Measurements from ENCODE around the gene BCL6. TPM values are rescaled to one million over a fixed set of nuclear protein-coding genes. Genes with fewer than 3 reads are reported as not detected.

BCL6 gene
- total and polyA plus RNA-seq, 2 of the 8 experiments (the other 6 are each of a cell fraction or from before 2014, with no cell fraction given) = 5.7 to 10.4 TPM

DNA sequence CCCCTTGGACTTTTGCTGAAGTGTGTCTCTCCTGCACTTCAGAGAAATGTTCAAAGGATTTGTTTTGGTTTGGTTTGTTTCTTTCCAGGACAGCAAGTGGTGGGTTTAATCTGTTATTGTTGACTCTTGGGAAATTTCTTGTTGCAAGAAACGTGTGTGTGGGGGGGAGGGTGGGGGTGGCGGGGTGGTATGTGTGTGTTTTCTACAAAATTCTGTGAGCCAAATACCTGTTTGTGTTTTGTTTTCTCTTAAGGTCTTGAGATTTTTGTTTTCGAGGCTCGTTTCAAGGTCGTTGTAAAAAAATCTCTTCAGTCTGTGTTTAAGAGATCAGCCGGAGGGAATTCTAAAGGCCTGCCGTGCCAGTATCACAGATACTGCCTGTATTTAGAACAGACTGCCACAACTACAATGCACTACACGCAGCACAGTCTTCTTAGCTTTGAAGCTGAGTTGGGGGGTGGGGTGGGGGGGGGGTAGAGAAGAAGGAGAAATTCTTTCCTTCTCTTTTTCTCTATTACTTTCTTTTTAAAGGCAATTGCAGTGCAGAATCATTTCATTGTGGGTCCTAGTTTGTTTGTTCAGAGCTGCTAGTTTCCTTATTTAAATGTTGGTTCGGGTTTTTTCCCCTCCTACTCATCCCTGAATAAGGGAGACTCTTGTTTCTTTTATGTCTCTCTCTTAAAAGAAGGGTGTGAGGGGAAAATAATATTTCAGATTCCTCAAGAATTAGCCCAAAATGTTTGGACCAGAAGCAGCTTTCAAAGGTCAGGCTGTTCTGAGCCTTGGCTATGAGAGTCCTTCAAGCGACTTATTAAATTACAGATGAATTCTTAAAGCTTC, 1.4 kb upstream of the BCL6 start:
- Histone ChIP-seq H3K79me2 (ENCODE audit: control insufficient read depth in 1 of 2, insufficient read depth in 2 of 2, low read length in 2 of 2) (peaks cover 0 to 12% of the 10 kb centered on the region in 2 experiments; a peak in 1 of 4 replicates), H2BK15ac (ENCODE audit: low read length) (no peak overlapping the region), H3K4me1 (replicated peaks in 1 of 4; ENCODE audit: control insufficient read depth in 3 of 4, insufficient read depth in 4 of 4, low read length in 3 of 4) (peaks cover 7 to 22% (median 17%) of the 10 kb centered on the region in 4 experiments; a peak in 6 of 7 replicates), H3K9me3 (ENCODE audit: insufficient read depth in 2 of 2, low read depth in 1 of 2, low read length in 1 of 2) (no peaks in the 10 kb centered on the region), H3K27ac (ENCODE audit: low read depth, low read length) (no peak overlapping the region), H3K56ac (replicated peaks; ENCODE audit: insufficient read length, low read depth, low read length) (no peak overlapping the region), H2AFZ (ENCODE audit: low read length) (no peak overlapping the region), H3K23ac (ENCODE audit: insufficient read length) (no peak overlapping the region), H3K4me3 (ENCODE audit: extremely low read depth in 1 of 4, insufficient read depth in 2 of 4, low read depth in 3 of 4, low read length in 4 of 4) (peak overlapping the region; percentile 42 to 91 (median 84); a peak in 5 of 8 replicates), H3K79me1 (ENCODE audit: low read depth, low read length) (no peaks in the 10 kb centered on the region), H4K91ac (replicated peaks; ENCODE audit: insufficient read length, low read length) (no peak overlapping the region), H2BK120ac (replicated peaks; ENCODE audit: low read depth, low read length) (no peak overlapping the region), H2BK12ac (ENCODE audit: low read depth, low read length) (peak overlapping the region; percentile 6; the same call in 1 of the 2 replicates), H3K9ac (replicated peaks in 1 of 4; ENCODE audit: extremely low read depth in 1 of 4, low read depth in 3 of 4, low read length in 3 of 4) (peak overlapping the region in 1 of 4 experiments; percentile 98; a peak in 2 of 7 replicates), H4K20me1 (replicated peaks in 1 of 2; ENCODE audit: control insufficient read depth in 1 of 2, insufficient read depth in 2 of 2, low read length in 2 of 2) (no peaks in the 10 kb centered on the region), H3K36me3 (ENCODE audit: control insufficient read depth in 2 of 4, insufficient read depth in 4 of 4, low read length in 3 of 4) (no peaks in the 10 kb centered on the region), H2AK5ac (ENCODE audit: low read depth, low read length) (no peak overlapping the region), H3K23me2 (ENCODE audit: low read depth, low read length) (peaks cover 12% of the 10 kb centered on the region), H3K14ac (ENCODE audit: insufficient read length) (no peak overlapping the region), H4K5ac (ENCODE audit: insufficient read length, low read depth, low read length) (no peak overlapping the region), H3K18ac (ENCODE audit: extremely low read depth, low read length) (no peak overlapping the region), H2BK20ac (ENCODE audit: low read length) (no peak overlapping the region), H3K4me2 (ENCODE audit: insufficient read depth in 1 of 2, low read depth in 2 of 2, low read length in 2 of 2) (peak overlapping the region; percentile 86 to 90), H2BK5ac (ENCODE audit: low read depth, low read length) (no peak overlapping the region), H4K8ac (ENCODE audit: extremely low read depth, insufficient read depth, low read length) (no peak overlapping the region), H3K4ac (replicated peaks; ENCODE audit: insufficient read length, low read depth, low read length) (no peak overlapping the region), H3K27me3 (replicated peaks in 1 of 4; ENCODE audit: control insufficient read depth in 3 of 4, extremely low read depth in 1 of 4, insufficient read depth in 3 of 4, low read length in 3 of 4) (peaks cover 0 to 4% (median under 1%) of the 10 kb centered on the region in 4 experiments; a peak in 3 of 7 replicates)
- no peak for DNase-seq (ENCODE audit: low read depth in 1 of 2, low spot score in 2 of 2)
- WGBS, 2 experiments (ENCODE audit: extremely low coverage in 1 of 2, insufficient coverage in 1 of 2, insufficient read length in 1 of 2, insufficient replicate concordance in 2 of 2, low coverage in 1 of 2, low lambda C conversion rate in 2 of 2, missing lambda C conversion rate in 1 of 2) = 26% methylated on average over 9 of the region's 10 CpGs; no CpG with 5 or more reads in 1 of the 2 experiments
- TF ChIP-seq KDM4A (IDR thresholded peaks at IDR 0.05; ENCODE audit: low read depth, low read length, severe bottlenecking) (no peak), TAF1 (IDR thresholded peaks at IDR 0.05; ENCODE audit: low read depth, low read length) (0 out of 2 replicates have a peak, but pooled peaks have one; percentile 27)
- no peak for FAIRE-seq
- CTCF ChIA-PET (ENCODE audit: partially characterized antibody) = interaction anchor here (0.6 to 2.3 kb wide), 22 partner anchors 8 to 507 kb away, joined by 3 to 8 read pairs (median 4); no protein-coding TSS in a partner anchor
- POLR2A ChIA-PET (ENCODE audit: partially characterized antibody) = interaction anchor here (0.6 to 2.1 kb wide), 13 partner anchors 8 to 654 kb away, joined by 3 to 10 read pairs (median 3); no protein-coding TSS in a partner anchor
